IMR-90 (cell line): ENCODE measurements around the gene ASH1L. TPM values are rescaled to one million over a fixed set of nuclear protein-coding genes. Genes with fewer than 3 reads are reported as not detected.

Source experiments
- ATAC-seq: fragments of 200-7000 bp; cut with Tn5 transposase; 2 replicates; pipeline ENCODE4 v1.9.1; 2020; ENCODE audit warnings: low read depth, mild to moderate bottlenecking, moderate library complexity
- BruUV-seq: library from RNA; stranded (reverse); fragments of 400-500 nt; replicated peaks from 2 replicates; lab custom pipeline; 2021; lab: Mats Ljungman, UMichigan
- CTCF ChIA-PET: fragments of 300-600 bp; formaldehyde crosslinking; extraction: SDS; loops from one replicate; lab custom pipeline; 2021; ENCODE audit warnings: antibody characterized with exemption; lab: Yijun Ruan, JAX
- POLR2A ChIA-PET: fragments of 300-600 bp; sonication (Branson Sonifier 250); formaldehyde crosslinking; loops from one replicate; lab custom pipeline; 2022; ENCODE audit warnings: antibody characterized with exemption; ENCODE audit not compliant: unreplicated experiment; lab: Charles Lee
- DNase-seq: peaks from one replicate; pipeline ENCODE4 v3.0.0; 2013
- H2AFZ ChIP-seq: replicated peaks from 2 replicates; pipeline ENCODE3; 2013; ENCODE audit warnings: low read length, mild to moderate bottlenecking; ENCODE audit not compliant: poor library complexity
- H2AK5ac ChIP-seq: 2 replicates; pipeline ENCODE4 v1.6.1; 2013; ENCODE audit warnings: low read depth, low read length, inconsistent platforms
- H2AK9ac ChIP-seq: replicated peaks from 2 replicates; pipeline ENCODE3; 2013; ENCODE audit warnings: mild to moderate bottlenecking, low read depth, low read length, moderate library complexity; ENCODE audit not compliant: poor library complexity
- H2BK120ac ChIP-seq: 2 replicates; pipeline ENCODE4 v1.6.1; 2013; ENCODE audit warnings: low read depth, low read length, inconsistent platforms
- H2BK15ac ChIP-seq: 3 replicates; pipeline ENCODE4 v1.6.1; 2013; ENCODE audit warnings: low read depth, low read length, inconsistent platforms
- H2BK20ac ChIP-seq: 2 replicates; pipeline ENCODE4 v1.6.1; 2013; ENCODE audit warnings: low read depth, mild to moderate bottlenecking, inconsistent platforms, low read length, moderate library complexity
- H2BK5ac ChIP-seq: 2 replicates; pipeline ENCODE4 v1.6.1; 2013; ENCODE audit warnings: mild to moderate bottlenecking, low read depth, low read length, inconsistent platforms; ENCODE audit not compliant: poor library complexity, severe bottlenecking
- H3K14ac ChIP-seq: replicated peaks from 2 replicates; pipeline ENCODE4 v1.6.1; 2013; ENCODE audit warnings: low read depth, low read length, inconsistent platforms
- H3K18ac ChIP-seq: 2 replicates; pipeline ENCODE4 v1.6.1; 2013; ENCODE audit warnings: low read depth, low read length, control low read depth
- H3K23ac ChIP-seq: 2 replicates; pipeline ENCODE4 v1.6.1; 2013; ENCODE audit warnings: low read depth, low read length, inconsistent platforms
- H3K27ac ChIP-seq: 2 replicates; pipeline ENCODE4 v1.5.1; 2013; ENCODE audit warnings: mild to moderate bottlenecking, control low read depth, low read length; ENCODE audit not compliant: insufficient read depth
- H3K27me3 ChIP-seq: 2 replicates; pipeline ENCODE4 v1.6.1; 2013; ENCODE audit warnings: low read length; ENCODE audit not compliant: control insufficient read depth, insufficient read depth
- H3K36me3 ChIP-seq: 2 replicates; pipeline ENCODE4 v1.6.1; 2013; ENCODE audit warnings: low read length, mixed read lengths; ENCODE audit not compliant: control insufficient read depth, insufficient read depth
- H3K4ac ChIP-seq: 2 replicates; pipeline ENCODE4 v1.6.1; 2013; ENCODE audit warnings: low read depth, low read length, inconsistent platforms
- H3K4me1 ChIP-seq: 2 replicates; pipeline ENCODE4 v1.6.1; 2013; ENCODE audit warnings: low read length, mixed read lengths; ENCODE audit not compliant: control insufficient read depth, insufficient read depth
- H3K4me2 ChIP-seq: 2 replicates; pipeline ENCODE4 v1.6.1; 2013; ENCODE audit warnings: low read depth, mild to moderate bottlenecking, control low read depth, low read length, moderate library complexity
- H3K4me3 ChIP-seq: 2 replicates; pipeline ENCODE4 v1.5.1; 2013; ENCODE audit warnings: low read depth, mild to moderate bottlenecking, control low read depth, low read length, moderate library complexity; ENCODE audit not compliant: insufficient read depth
- H3K56ac ChIP-seq: 2 replicates; pipeline ENCODE4 v1.6.1; 2013; ENCODE audit warnings: low read length, inconsistent platforms; ENCODE audit not compliant: insufficient read depth; ENCODE audit errors: extremely low read depth
- H3K79me1 ChIP-seq, 2 experiments: 2 replicates each; pipeline ENCODE4 v1.6.1; 2013; ENCODE audit warnings: low read length in 2 of 2, inconsistent platforms in 1 of 2, low read depth in 1 of 2
- H3K9ac ChIP-seq: 2 replicates; pipeline ENCODE4 v1.6.1; 2013; ENCODE audit warnings: low read depth, low read length, control low read depth
- H3K9me1 ChIP-seq: 2 replicates; pipeline ENCODE4 v1.6.1; 2013; ENCODE audit warnings: low read length, inconsistent platforms; ENCODE audit not compliant: insufficient read depth
- H3K9me3 ChIP-seq: 2 replicates; pipeline ENCODE4 v1.6.1; 2013; ENCODE audit warnings: low read length; ENCODE audit not compliant: control insufficient read depth, insufficient read depth
- H4K20me1 ChIP-seq: 2 replicates; pipeline ENCODE4 v1.6.1; 2013; ENCODE audit warnings: low read length, inconsistent platforms; ENCODE audit not compliant: insufficient read depth
- H4K5ac ChIP-seq: 2 replicates; pipeline ENCODE4 v1.6.1; 2013; ENCODE audit warnings: mild to moderate bottlenecking, low read depth, low read length, control low read depth
- H4K8ac ChIP-seq, 2 experiments: 2 replicates each; pipeline ENCODE4 v1.6.1; 2013; ENCODE audit warnings: low read depth in 2 of 2, low read length in 2 of 2, control low read depth in 1 of 2, inconsistent platforms in 1 of 2
- H4K91ac ChIP-seq: 2 replicates; pipeline ENCODE4 v1.6.1; 2013; ENCODE audit warnings: low read depth, low read length, inconsistent platforms; ENCODE audit not compliant: insufficient read depth
- CEBPB ChIP-seq: IDR thresholded peaks from 2 replicates; pipeline ENCODE4 v1.6.1; 2012; ENCODE audit warnings: low read depth, low read length, improper control_type of control experiment
- FOS ChIP-seq: fragments of 150-350 bp; IDR thresholded peaks from 2 replicates; pipeline ENCODE4 v1.6.1; 2016; ENCODE audit warnings: low read depth, low read length
- NFE2L2 ChIP-seq: fragments of 150-350 bp; IDR thresholded peaks from 2 replicates; pipeline ENCODE4 v1.6.1; 2016; ENCODE audit warnings: low read depth, mild to moderate bottlenecking, low read length
- WGBS, 2 experiments: methylation state at CpG; one replicate each; pipeline versions ENCODE4 v1.1.5 to v1.1.7; 2013; ENCODE audit warnings: missing lambda C conversion rate in 2 of 2; ENCODE audit not compliant: insufficient read length in 1 of 2; ENCODE audit errors: extremely low coverage in 2 of 2; 5-methylcytosine and 5-hydroxymethylcytosine counted together
- dilution Hi-C: fragments of 300-500 bp; cut with HindIII; formaldehyde crosslinking; loops from one replicate; pipeline ENCODE4 v1.14.3; 2018; ENCODE audit warnings: low sequenced_read_pairs; ENCODE audit not compliant: unreplicated experiment
- in situ Hi-C: fragments of 300-500 bp; cut with MboI; formaldehyde crosslinking; loops from 3 replicates; pipeline ENCODE4 v1.14.3; 2019; ENCODE audit warnings: low sequenced_read_pairs, inconsistent platforms, mixed read lengths
- intact Hi-C: fragments of 100-400 bp; cut with micrococcal nuclease; formaldehyde crosslinking; loops from 2 replicates; pipeline ENCODE4 v1.10.0; 2022
- polyA plus RNA-seq, 3 experiments: library from polyadenylated mRNA; depleted of rRNA; stranded (reverse); fragments of >200 nt; gene quantifications; 2 replicates each; pipeline ENCODE4 v1.2.3, GENCODE V29; 2012; ENCODE audit warnings: low replicate concordance in 1 of 3
- total RNA-seq: library from RNA; depleted of rRNA; stranded (reverse); fragments of >200 nt; gene quantifications from 2 replicates; pipeline ENCODE4 v1.2.3, GENCODE V29; 2012

ASH1L gene
- total and polyA plus RNA-seq, 2 of the 4 experiments (the other 2 are of a cell fraction), result 13.7 to 18.5 TPM

DNA sequence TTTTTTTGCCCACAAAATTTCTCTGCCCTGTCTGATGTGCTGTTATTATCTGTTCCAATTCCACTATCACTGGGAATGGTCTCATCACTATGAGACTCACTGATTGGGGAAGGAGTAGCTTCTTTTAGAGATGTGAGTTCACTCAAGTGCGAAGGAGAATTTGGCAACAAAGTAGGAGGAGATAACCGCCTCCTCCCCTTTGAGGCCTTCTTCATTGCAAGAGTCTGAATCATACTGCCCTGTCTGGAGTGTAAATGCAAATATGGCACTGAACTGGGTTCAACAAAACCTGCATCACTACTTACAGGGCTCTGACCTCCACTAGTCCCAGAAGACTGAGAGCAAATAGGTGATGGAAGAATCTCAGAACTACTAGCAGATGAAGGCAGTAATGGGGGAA is 83.4 kb downstream of the ASH1L start:
- intact Hi-C loops, result no loop called here
- no peak overlapping the region for H3K4ac ChIP-seq
- no peak overlapping the region for H3K27ac ChIP-seq
- H2AFZ ChIP-seq, result no peak overlapping the region
- WGBS, 2 experiments, result no CpG with 5 or more reads among the region's 2 CpGs
- BruUV-seq, result no TSS peak
- dilution Hi-C loops, result no loop called here
- peaks cover 6% of the 10 kb centered on the region for H3K9me1 ChIP-seq
- H4K8ac ChIP-seq, result no peak overlapping the region
- H3K79me1 ChIP-seq, result peaks cover 40 to 63% of the 10 kb centered on the region in 2 experiments
- DNase-seq (peak; percentile 72), ATAC-seq (peak; percentile 65)
- H3K9ac ChIP-seq, result no peak overlapping the region
- H2BK120ac ChIP-seq, result no peak overlapping the region
- H2BK5ac ChIP-seq, result peak overlapping the region; percentile 34
- in situ Hi-C loops, result no loop called here
- H2AK5ac ChIP-seq, result no peak overlapping the region
- no peak overlapping the region for H2BK20ac ChIP-seq
- H3K56ac ChIP-seq, result no peak overlapping the region
- no peak overlapping the region for H3K23ac ChIP-seq
- POLR2A ChIA-PET, result no interaction called here
- no peak overlapping the region for H4K5ac ChIP-seq
- H3K4me3 ChIP-seq, result no peak overlapping the region
- H3K9me3 ChIP-seq, result no peaks in the 10 kb centered on the region
- CTCF ChIA-PET, result no interaction called here
- peaks cover 14% of the 10 kb centered on the region for H3K36me3 ChIP-seq
- no peak overlapping the region for H4K91ac ChIP-seq
- no peaks in the 10 kb centered on the region for H3K27me3 ChIP-seq
- peaks cover 5% of the 10 kb centered on the region; the same call in 1 of the 2 replicates for H4K20me1 ChIP-seq
- H2AK9ac ChIP-seq, result no peak overlapping the region
- no peak overlapping the region for H3K4me2 ChIP-seq
- peaks cover 4% of the 10 kb centered on the region; the same call in 1 of the 2 replicates for H3K4me1 ChIP-seq
- H3K14ac ChIP-seq, result peak overlapping the region; percentile 42; the same call in 1 of the 2 replicates
- TF ChIP-seq FOS, result 0 out of 2 replicates have a peak, but pooled peaks have one; percentile 33
- no peak for TF ChIP-seq NFE2L2
- TF ChIP-seq CEBPB, result peak; percentile 53; the same call in 1 of the 2 replicates
- H3K18ac ChIP-seq, result no peak overlapping the region
- no peak overlapping the region for H2BK15ac ChIP-seq
